ENCODE data around the gene ZNF296.
"Not testable (repeated sequence)": the region's sequence is repeated elsewhere in the genome, so short reads cannot be mapped to it uniquely, and the experiment has no call there.

The ZNF296 gene

DNA sequence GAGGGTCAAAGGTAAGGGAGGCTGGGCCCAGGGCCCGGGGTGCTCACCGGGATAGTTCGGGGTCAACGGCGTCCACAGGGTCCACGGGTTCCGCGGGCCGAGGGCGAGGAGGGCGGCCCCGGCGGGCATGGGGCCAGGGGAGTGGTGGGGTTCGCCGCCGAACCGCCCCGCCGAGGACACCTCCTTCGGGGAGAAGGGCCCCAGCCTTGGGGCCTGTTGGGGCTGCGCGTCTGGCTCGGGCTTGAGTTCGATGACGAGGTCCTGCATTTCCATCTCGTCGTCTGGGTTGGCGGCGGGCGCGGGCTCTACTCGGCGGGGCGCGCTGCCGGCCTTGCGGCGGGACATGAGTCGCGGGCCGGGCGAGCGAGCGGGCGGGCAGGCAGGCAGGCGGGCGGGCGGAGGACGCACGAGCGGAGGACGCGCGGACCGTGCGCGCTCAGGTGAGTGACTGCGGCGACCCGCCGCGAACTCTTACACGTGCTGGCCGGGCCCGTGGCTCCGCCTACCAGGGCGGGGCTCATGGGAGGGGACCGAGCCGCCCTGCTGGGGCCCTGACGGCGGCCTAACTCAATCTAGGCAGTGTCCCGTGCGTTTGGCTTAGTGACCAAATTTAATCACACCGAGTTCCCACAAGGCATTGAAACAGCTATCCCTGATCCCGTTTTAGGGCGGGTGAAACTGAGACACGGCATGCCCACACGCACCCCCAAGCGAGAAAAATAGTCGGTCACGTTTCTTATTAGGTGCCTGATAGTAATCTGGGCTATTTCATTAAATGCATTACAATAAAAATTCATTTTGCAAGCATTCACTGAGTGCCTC lies at the start of gene ZNF296:
Gene ZNF296 (minus strand): TSS at position 450 of the 822 bp plus-strand sequence. CDS start 105 bp downstream, at position 345.
- in situ Hi-C loops (cut with MboI; ENCODE audit: low sequenced_read_pairs): no loop called here

DNA sequence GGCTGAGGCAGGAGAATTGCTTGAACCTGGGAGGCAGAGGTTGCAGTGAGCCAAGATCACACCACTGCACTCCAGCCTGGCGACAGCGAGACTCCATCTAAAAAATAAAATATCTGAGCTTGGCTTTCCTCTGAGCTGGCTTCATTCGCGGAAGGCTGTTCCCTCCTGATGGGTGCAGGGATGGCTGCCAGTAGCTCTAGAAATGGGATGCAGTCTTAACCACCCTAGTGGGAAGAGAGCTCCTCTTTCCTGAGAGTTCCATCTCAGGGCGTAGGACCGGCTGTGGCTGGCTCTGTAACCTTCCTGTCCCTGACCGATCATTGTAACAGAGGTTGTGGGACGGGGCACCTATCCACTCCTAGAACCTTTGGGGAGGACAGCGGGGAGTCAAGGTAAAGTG lies 49.1 kb upstream of the ZNF296 start:
- in situ Hi-C loops (cut with MboI; ENCODE audit: low sequenced_read_pairs): no loop called here

GRCh38 chr19:45124021-45124420 lies 47.7 kb upstream of the ZNF296 start:
- in situ Hi-C loops (cut with MboI; ENCODE audit: low sequenced_read_pairs): no loop called here

- in situ Hi-C loops (cut with MboI; ENCODE audit: low sequenced_read_pairs): no loop called here
These were observed 47.2 kb upstream of the ZNF296 start for GRCh38 chr19:45123440-45123850.

GRCh38 chr19:45122832-45123231 lies 46.6 kb upstream of the ZNF296 start:
- in situ Hi-C loops (cut with MboI; ENCODE audit: low sequenced_read_pairs): no loop called here

DNA sequence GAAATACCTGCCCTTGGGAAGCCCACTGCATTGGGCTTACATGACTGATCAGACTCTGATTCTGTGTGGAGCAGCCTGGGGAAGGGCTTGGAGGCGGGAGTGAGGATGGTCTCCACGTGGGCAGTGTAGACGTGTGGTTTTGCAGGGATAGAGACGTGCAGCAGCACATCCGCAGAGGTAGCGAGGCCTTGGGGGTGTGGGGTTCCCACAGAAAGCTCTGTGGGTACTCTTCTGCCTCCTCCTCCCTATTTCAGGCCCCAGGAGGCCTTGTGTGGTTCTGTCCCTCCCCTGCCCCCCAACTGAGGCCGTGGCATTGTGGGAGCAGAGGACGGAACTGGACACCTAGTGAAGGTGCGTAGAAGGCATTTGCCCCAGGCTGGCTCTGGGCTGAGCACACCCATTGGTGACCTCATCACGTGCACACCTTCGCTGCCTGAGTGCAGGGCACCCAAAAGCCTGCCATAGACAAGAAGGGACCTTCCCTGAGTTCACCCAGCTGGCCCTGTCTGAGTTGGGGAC lies 45.6 kb upstream of the ZNF296 start:
- in situ Hi-C loops (cut with MboI; ENCODE audit: low sequenced_read_pairs): no loop called here

DNA sequence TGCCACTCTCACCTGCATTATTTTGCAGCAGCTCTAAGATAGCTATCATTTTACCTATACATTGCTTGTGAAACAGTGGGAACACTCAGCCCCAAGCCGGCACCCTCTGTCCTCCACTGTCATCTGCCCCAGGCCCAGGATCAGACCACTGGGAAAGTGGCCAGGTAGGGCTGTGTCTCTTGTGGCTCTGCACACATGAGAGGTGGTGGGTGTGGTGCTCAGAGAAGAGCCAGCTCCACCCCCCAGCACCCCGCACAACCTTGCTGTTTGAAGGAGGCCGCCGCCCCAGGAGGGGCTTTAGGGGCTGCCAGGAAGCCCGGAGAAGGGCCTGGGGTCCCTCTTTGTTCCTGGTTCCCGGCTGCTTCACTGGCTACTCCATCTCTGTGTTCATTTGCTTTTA lies 43.3 kb upstream of the ZNF296 start:
- in situ Hi-C loops (cut with MboI; ENCODE audit: low sequenced_read_pairs): no loop called here

DNA sequence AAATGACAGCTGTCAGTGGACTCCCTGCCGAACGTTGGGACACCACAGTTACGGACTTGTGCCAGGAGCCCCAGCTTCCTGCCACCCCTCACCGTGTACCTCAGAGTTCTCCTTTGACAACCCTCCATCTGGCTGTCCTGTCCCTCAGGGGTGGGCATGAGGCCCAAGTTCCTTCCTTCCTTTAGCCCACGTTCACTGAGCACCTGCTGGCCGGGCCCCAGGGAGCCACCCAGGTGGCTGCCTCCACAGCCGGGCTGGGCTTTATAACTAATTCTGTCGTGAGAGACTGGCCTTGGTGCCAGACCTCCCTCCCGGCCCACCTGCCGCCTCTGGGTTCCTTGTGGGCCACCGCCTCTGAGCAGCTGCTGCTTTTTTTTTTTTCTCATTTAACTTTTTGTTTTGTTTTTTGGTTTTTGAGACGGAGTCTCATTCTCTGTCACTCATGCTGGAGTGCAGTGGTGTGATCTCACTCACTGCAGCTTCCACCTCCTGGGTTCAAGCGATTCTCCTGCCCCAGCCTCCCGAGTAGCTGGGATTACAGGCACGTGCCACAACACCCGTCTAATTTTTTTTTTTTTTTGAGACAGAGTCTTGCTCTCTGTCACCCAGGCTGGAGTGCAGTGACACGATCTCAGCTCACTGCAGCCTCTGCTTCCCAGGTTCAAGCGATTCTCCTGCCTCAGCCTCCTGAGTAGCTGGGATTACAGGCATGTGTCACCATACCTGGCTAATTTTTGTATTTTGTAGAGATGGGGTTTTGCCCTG lies 42.5 kb upstream of the ZNF296 start:
- in situ Hi-C loops (cut with MboI; ENCODE audit: low sequenced_read_pairs): not testable (repeated sequence)

- in situ Hi-C loops (cut with MboI; ENCODE audit: low sequenced_read_pairs): no loop called here
These were observed 41.8 kb upstream of the ZNF296 start for GRCh38 chr19:45118106-45118505.

DNA sequence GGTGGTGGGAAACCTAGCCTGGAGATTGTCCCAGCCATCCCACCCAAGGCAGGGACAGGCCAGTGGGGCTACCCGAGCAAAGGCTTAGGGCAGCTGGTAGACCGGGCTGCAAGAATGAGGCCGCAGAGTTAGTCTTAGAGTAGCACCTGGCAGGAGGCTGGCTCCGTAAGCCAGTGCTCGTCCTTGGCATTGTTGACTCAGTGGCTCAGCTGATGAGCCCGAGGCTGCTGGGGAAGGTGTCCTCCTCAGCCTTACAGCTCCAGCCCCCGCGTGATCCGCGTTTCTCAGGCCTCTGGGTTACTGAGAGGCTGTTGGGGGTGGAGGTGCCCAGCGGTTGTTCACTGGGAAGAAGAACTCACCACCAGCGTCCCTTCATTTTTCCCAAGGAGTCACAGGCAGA lies 41.4 kb upstream of the ZNF296 start:
- in situ Hi-C loops (cut with MboI; ENCODE audit: low sequenced_read_pairs): no loop called here

DNA sequence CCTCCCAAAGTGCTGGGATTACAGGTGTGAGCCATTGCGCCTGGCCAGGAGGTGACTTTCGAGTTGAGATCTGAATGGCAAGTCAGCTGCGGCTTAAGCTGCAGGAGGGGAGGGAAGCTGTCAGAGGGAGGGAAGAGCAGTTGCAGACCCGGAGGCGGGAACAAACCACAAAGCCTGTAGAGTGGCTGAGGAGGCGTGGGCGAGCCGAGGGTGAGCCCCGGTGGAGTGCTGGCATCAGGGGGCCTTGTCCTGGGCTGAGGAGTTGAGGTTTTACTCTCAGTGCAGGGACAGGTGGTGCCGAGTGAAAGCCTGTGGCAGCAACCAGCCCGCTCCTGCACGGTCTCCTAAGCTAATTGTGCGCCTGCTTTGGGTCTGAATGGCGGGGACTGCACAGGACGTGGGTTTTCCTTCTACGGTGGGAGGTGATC lies 40.9 kb upstream of the ZNF296 start:
- in situ Hi-C loops (cut with MboI; ENCODE audit: low sequenced_read_pairs): no loop called here

DNA sequence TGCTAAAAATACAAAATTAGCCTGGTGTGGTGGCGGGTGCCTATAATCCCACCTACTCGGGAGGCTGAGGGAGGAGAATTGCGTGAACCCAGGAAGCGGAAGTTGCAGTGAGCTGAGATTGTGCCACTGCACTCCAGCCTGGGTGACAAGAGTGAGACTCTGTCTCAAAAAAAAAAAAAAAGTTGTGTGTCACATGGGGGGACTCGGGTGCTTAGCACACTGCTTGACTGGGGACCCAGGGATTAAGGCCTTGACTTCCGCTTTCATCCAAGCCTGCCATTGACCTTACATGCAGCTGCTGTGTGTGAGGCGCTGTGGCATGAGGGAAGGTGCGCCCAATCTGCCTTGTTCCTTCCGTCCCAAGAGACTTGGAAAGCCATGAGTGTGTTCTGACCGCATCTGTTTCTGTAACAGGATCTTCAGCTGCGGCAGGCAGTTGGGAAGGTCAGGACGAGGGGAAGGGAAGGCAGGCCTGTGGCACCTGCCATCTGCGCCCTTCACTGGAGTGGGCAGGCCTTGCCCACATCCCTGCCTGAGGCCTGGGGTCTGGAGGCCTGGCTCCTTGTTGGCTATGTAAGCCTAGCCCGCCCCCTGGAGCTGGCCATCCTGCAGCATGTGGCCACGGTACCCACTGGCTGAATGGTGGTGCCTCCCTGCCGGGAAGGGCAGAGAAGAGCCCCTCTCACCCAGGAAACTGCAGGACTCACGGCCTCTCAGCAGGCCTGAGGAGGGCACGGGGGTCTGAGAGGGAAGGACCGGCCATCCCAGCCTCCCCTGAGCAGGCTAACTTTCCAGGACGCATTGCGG lies 39.7 kb upstream of the ZNF296 start:
- in situ Hi-C loops (cut with MboI; ENCODE audit: low sequenced_read_pairs): no loop called here

DNA sequence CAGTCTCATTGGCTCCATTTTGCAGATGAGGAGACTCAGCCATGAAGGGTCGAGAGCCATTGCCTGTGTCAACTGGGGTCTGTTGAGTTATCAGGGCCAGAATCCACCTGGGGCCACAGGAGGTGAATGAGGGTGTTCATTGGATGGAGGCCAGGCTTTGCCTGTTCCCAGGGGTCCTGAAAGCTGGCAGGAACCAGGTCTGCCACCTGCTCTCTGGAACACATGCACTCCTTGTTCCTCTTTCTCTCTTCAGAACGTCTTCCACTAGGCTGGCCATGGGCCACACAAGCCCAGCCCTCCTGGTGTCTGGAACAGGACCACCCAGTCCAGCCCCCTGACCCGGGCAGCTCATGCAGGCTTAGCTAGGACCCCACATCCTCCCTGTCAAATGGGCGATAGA lies 37.8 kb upstream of the ZNF296 start:
- in situ Hi-C loops (cut with MboI; ENCODE audit: low sequenced_read_pairs): no loop called here

GRCh38 chr19:45113628-45114027 lies 37.4 kb upstream of the ZNF296 start:
- in situ Hi-C loops (cut with MboI; ENCODE audit: low sequenced_read_pairs): no loop called here

GRCh38 chr19:45112111-45112827 lies 36.0 kb upstream of the ZNF296 start:
- in situ Hi-C loops (cut with MboI; ENCODE audit: low sequenced_read_pairs): no loop called here

DNA sequence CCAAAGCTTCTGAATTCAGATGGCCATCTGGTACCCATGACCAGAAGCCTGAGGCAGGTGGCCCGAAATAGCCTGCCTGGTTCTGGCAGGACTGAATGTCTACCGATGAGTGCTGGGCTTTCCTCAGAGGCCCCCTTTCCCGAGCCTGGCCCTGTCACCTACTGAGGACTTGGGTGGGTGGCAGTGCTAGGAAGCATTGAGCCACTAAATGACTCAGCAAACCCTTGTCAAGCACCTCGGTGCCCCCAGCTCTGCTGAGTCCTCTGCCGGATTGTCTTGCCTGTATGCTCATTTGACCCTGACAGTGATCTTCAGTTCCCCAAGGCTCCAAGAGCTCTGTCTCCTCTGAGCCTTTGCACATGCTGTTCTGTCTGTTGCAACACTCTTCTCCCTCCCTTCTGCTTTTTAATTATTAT lies 34.6 kb upstream of the ZNF296 start:
- in situ Hi-C loops (cut with MboI; ENCODE audit: low sequenced_read_pairs): no loop called here

DNA sequence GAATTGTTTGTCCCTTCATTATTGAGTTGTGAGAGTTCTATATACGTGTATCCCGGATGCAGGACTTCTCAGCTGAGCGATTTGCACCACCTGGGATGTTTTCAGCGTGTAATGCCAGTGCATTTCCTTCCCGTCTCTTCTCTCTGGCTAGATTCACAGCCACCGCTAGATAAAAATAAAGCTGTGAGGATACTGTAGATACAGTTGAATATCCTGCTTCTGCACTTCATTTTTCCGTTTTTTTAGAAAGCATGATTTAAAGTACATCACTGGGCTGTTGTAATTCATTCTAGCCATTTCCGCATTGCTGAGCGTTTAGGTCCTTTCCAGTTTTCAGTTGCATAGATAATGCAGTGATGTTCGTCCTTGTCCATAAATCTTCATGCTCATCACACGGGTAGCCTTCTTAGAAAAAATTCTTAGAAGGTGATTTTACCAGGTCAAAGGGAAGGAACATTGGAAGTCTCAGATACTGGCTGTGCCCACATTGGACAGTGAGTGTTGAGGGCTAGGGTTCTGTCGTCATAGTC lies 31.4 kb upstream of the ZNF296 start:
- in situ Hi-C loops (cut with MboI; ENCODE audit: low sequenced_read_pairs): no loop called here

GRCh38 chr19:45106363-45106762 lies 30.1 kb upstream of the ZNF296 start:
- in situ Hi-C loops (cut with MboI; ENCODE audit: low sequenced_read_pairs): not testable (repeated sequence)

DNA sequence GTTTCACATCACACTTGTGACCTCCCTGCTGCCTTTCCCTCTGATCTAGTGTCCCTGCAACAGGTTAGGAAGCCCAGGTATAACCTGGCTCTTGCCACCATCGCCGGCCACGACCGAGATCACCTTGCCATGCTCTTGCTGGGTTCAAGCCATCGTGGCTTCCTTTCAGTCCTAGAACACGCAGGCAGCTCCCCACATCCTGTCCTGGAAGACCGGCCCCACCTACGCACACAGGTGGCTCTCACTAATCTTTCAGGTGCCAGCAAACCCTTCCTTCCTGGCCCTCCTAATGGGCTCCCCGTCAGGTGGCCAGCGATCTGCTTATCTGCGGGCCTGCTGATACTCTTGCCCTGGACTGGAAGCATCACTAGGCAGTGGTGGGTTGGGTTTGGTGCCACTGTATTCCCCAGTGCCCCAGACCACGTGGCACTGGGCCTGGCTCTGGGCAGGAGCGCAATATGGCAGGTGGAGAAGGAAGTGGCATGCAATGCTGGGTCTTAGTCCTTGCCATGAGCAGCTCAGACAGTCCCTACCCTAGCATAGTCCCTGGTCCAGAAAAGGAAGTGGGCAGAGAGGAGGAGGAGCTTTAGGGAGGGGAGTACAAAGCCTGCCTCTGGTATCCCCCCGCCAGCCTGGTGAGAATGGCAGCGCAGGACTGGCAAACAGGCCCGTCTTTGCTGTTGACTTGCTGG lies 28.5 kb upstream of the ZNF296 start:
- in situ Hi-C loops (cut with MboI; ENCODE audit: low sequenced_read_pairs): no loop called here
